Activated CD8-positive, alpha-beta memory T cell treated with anti-CD3 and anti-CD28 coated beads, Interleukin-2, amount 50 U/mL, for 1 hour (primary cell): Measurements from ENCODE around the gene ZNF567.

ENCODE experiments used
- DNase-seq: peaks from one replicate; pipeline ENCODE4 v3.0.0-alpha.2; 2020; ENCODE audit errors: extremely low read depth

The ZNF567 gene

DNA sequence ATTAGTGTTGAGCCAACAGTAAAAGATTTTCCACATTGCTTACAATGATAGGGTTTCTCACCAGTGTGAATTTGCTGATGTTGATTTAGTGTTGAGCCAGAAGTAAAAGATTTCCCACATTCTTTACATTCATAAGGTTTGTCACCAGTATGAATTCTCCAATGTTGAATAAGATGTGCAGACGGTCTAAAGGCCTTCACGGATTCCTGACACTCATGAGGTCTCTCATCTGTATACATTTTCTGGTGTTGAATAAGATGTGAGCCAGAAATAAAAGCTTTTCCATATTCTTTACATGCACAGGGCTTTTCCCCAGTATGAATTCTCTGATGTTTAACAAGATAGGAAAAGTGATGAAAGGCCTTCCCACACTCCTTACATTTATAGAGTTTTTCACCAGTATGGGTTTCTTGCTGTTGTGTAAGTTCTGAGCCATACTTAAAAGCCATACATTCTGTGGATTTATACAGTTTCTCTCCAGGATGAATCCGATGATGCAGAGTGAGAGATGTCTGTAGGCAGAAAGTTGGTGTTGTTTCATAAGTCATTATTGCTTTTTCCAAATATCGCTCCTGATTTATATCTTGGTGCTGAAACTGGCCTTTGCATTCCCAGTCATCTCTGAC, 62.8 kb downstream of the ZNF567 start:
- no peak for DNase-seq
